ENCODE measurements around the gene ZCCHC2.

DNA sequence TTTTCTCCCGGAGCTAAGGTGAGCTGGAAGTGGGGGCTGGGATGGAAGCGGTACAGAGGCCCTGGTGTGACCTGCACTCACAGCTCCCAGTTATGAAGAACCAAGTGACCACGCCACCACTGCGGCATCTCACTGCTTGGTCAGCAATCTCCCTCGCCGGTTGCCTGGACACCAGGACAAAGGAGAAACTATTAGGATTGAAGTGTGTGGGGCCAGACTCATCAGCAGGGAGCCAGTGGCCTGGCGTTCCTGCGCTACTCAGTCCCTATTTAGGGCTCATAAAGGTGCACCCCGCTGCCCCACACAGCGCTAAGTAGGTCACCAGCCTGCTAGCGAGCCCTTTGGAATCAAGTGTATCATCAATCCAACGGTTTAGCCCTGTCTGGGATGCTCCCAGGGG lies 82.9 kb downstream of the ZCCHC2 start:
- TF ChIP-seq, protein P1, sequence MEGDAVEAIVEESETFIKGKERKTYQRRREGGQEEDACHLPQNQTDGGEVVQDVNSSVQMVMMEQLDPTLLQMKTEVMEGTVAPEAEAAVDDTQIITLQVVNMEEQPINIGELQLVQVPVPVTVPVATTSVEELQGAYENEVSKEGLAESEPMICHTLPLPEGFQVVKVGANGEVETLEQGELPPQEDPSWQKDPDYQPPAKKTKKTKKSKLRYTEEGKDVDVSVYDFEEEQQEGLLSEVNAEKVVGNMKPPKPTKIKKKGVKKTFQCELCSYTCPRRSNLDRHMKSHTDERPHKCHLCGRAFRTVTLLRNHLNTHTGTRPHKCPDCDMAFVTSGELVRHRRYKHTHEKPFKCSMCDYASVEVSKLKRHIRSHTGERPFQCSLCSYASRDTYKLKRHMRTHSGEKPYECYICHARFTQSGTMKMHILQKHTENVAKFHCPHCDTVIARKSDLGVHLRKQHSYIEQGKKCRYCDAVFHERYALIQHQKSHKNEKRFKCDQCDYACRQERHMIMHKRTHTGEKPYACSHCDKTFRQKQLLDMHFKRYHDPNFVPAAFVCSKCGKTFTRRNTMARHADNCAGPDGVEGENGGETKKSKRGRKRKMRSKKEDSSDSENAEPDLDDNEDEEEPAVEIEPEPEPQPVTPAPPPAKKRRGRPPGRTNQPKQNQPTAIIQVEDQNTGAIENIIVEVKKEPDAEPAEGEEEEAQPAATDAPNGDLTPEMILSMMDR (IDR thresholded peaks at IDR 0.05): no peak
- TF ChIP-seq POLR2A (IDR thresholded peaks at IDR 0.05; ENCODE audit: low read depth) (no peak), POLR2AphosphoS5 (IDR thresholded peaks at IDR 0.05) (no peak)
